Measurements from ENCODE around the gene PIANP. TPM values are rescaled to one million over a fixed set of nuclear protein-coding genes. Genes with fewer than 3 reads are reported as not detected.
A peak's percentile ranks its signal among the peaks of the same experiment; 100 is the strongest.

PIANP gene
- total RNA-seq (ENCODE audit: low replicate concordance) = 0.32 and 1.7 TPM in 2 replicates

DNA sequence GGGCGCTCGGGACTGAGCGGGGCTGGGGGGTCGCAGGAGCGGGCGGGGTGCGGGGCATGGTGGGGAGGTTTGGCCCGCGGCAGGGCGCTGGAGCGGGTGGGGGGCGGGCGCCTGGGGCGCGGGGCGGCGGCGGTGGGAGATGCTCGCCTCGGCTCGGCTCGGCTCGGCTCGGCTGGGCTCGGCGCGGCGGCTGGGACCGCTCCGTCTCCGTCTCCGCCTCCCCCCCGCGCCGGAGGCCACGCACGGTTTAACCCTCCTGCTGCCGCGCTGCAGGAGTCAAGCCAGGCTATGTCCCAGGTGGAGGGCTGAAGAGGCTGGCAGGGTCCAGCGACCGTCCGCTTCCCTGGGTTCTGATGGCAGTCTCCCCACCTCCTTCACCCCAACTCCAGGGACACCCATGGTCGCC, at the start of gene PIANP:
Gene PIANP (minus strand): TSS at position 170 of the 406 bp plus-strand sequence. CDS start 2,754 bp downstream, outside the sequence.
- Histone ChIP-seq H3K36me3 (no peaks in the 10 kb centered on the region), H3F3A (ENCODE audit: low read depth) (peaks cover 49% of the 10 kb centered on the region), H3K4me3 (peak within 1 kb of the TSS; percentile 96), H2AFZ (replicated peaks) (peak within 1 kb of the TSS; percentile 93), H3K4me2 (peak within 1 kb of the TSS; percentile 91), H4K20me1 (ENCODE audit: low read depth) (no peaks in the 10 kb centered on the region), H3K9ac (peak within 1 kb of the TSS; percentile 50), H3K9me3 (ENCODE audit: low read depth) (no peaks in the 10 kb centered on the region), H3K4me1 (peaks cover 20% of the 10 kb centered on the region), H3K27me3 (peaks cover 17% of the 10 kb centered on the region), H3K79me2 (ENCODE audit: low read depth) (peaks cover 19% of the 10 kb centered on the region), H3K27ac (no peak within 1 kb of the TSS)
- H3K9me3 Mint-ChIP-seq = peaks cover 2% of the 10 kb centered on the region
- TF ChIP-seq EZH2phosphoT487 (IDR thresholded peaks at IDR 0.05) = no peak
- no peak for TF ChIP-seq CTCF (IDR thresholded peaks at IDR 0.05)
- no peak for TF ChIP-seq EZH2 (IDR thresholded peaks at IDR 0.05)
- peaks cover 7% of the 10 kb centered on the region for H3K36me3 Mint-ChIP-seq
- DNase-seq (ENCODE audit: low spot score) = peak; percentile 74
- H3K27me3 Mint-ChIP-seq (ENCODE audit: insufficient read depth, low read depth) = peaks cover 28% of the 10 kb centered on the region
- H3K4me1 Mint-ChIP-seq = peaks cover 34% of the 10 kb centered on the region
- peak within 1 kb of the TSS; percentile 93 for H3K4me3 Mint-ChIP-seq
- H3K27ac Mint-ChIP-seq = peak within 1 kb of the TSS; percentile 91

DNA sequence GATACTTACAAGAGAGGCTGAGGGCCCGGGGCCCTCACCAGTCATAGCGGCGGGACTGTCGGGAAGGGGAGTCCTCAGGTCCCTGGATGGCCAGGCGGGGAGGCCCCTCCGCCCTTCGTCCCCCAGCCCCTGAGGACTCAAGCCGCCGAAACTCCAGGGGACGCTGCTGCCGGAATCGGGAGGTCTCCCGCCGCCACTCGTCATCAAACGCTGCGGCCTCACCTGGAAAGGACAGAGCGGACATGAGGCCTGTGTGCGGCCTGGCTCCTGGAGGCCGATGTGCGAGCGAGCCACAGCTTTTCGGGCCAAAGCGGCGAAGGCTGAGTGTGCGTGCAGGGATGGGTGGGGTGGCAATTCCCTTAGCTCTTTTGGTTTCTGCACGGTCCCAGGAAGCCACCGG, 48.1 kb upstream of the PIANP start:
- Mint-ChIP-seq H3K4me3 (no peak overlapping the region), H3K4me1 (peaks cover 22% of the 10 kb centered on the region), H3K36me3 (peaks cover 29% of the 10 kb centered on the region), H3K27me3 (ENCODE audit: insufficient read depth, low read depth) (peaks cover 5% of the 10 kb centered on the region), H3K9me3 (no peaks in the 10 kb centered on the region), H3K27ac (no peak overlapping the region)
- TF ChIP-seq EZH2 (IDR thresholded peaks at IDR 0.05) (no peak), CTCF (IDR thresholded peaks at IDR 0.05) (no peak), EZH2phosphoT487 (IDR thresholded peaks at IDR 0.05) (no peak)
- peaks cover 17% of the 10 kb centered on the region for H4K20me1 ChIP-seq (ENCODE audit: low read depth)
- H3K4me3 ChIP-seq = no peak overlapping the region
- no peak overlapping the region for H3K4me2 ChIP-seq
- no peak overlapping the region for H2AFZ ChIP-seq (replicated peaks)
- no peak overlapping the region for H3K27ac ChIP-seq
- H3K4me1 ChIP-seq = peaks cover 11% of the 10 kb centered on the region
- H3K9me3 ChIP-seq (ENCODE audit: low read depth) = no peaks in the 10 kb centered on the region
- peaks cover 21% of the 10 kb centered on the region for H3K79me2 ChIP-seq (ENCODE audit: low read depth)
- H3K36me3 ChIP-seq = peaks cover 4% of the 10 kb centered on the region
- H3K27me3 ChIP-seq = no peaks in the 10 kb centered on the region
- no peak overlapping the region for H3K9ac ChIP-seq
- DNase-seq (ENCODE audit: low spot score) = no peak
- H3F3A ChIP-seq (ENCODE audit: low read depth) = peaks cover 14% of the 10 kb centered on the region

- Histone ChIP-seq H3K4me3 (no peak overlapping the region), H3K9me3 (ENCODE audit: low read depth) (no peaks in the 10 kb centered on the region), H3K4me1 (peaks cover 10% of the 10 kb centered on the region), H3K4me2 (no peak overlapping the region), H2AFZ (replicated peaks) (no peak overlapping the region), H3K27me3 (no peaks in the 10 kb centered on the region), H3K9ac (no peak overlapping the region), H3F3A (ENCODE audit: low read depth) (peaks cover 9% of the 10 kb centered on the region), H4K20me1 (ENCODE audit: low read depth) (peaks cover 11% of the 10 kb centered on the region), H3K27ac (no peak overlapping the region), H3K79me2 (ENCODE audit: low read depth) (peaks cover 14% of the 10 kb centered on the region), H3K36me3 (peaks cover 4% of the 10 kb centered on the region)
- TF ChIP-seq CTCF (IDR thresholded peaks at IDR 0.05) = no peak
- TF ChIP-seq EZH2 (IDR thresholded peaks at IDR 0.05) = no peak
- TF ChIP-seq EZH2phosphoT487 (IDR thresholded peaks at IDR 0.05) = no peak
- Mint-ChIP-seq H3K9me3 (no peaks in the 10 kb centered on the region), H3K4me3 (no peak overlapping the region), H3K27me3 (ENCODE audit: insufficient read depth, low read depth) (peaks cover 4% of the 10 kb centered on the region), H3K36me3 (peaks cover 29% of the 10 kb centered on the region), H3K27ac (no peak overlapping the region), H3K4me1 (peaks cover 16% of the 10 kb centered on the region)
- no peak for DNase-seq (ENCODE audit: low spot score)
Observed at GRCh38 chr12:6747216-6747615, 46.6 kb upstream of the PIANP start.

Data from neural progenitor cell (in vitro differentiated cells).